Smooth muscle cell (in vitro differentiated cells): ENCODE measurements around the gene CREB5. TPM values are rescaled to one million over a fixed set of nuclear protein-coding genes. Genes with fewer than 3 reads are reported as not detected.

Experiments used
- DNase-seq: peaks from one replicate; lab custom pipeline; 2025; ENCODE audit not compliant: unreplicated experiment; lab: John Stamatoyannopoulos, UW
- H2AFZ ChIP-seq: fragments of 200-600 bp; sonication (generic); 2 replicates; pipeline ENCODE4 v1.6.0; 2016; ENCODE audit warnings: antibody characterized with exemption, low read depth, mild to moderate bottlenecking
- H3F3A ChIP-seq: fragments of 200-600 bp; sonication (generic); 2 replicates; pipeline ENCODE4 v1.6.0; 2017; ENCODE audit warnings: antibody characterized with exemption, low read depth
- H3K27ac ChIP-seq: fragments of 200-600 bp; sonication (generic); 2 replicates; pipeline ENCODE4 v1.5.1; 2016; ENCODE audit warnings: low read depth, mild to moderate bottlenecking
- H3K27me3 ChIP-seq: fragments of 200-600 bp; sonication (generic); 2 replicates; pipeline ENCODE4 v1.6.1; 2016; ENCODE audit warnings: low read depth, mild to moderate bottlenecking
- H3K36me3 ChIP-seq: fragments of 200-600 bp; sonication (generic); 2 replicates; pipeline ENCODE4 v1.5.1; 2016; ENCODE audit warnings: low read depth
- H3K4me1 ChIP-seq: fragments of 200-600 bp; sonication (generic); 2 replicates; pipeline ENCODE4 v1.5.1; 2016; ENCODE audit warnings: low read depth
- H3K4me2 ChIP-seq: fragments of 200-600 bp; sonication (generic); 2 replicates; pipeline ENCODE4 v1.6.0; 2016; ENCODE audit warnings: mild to moderate bottlenecking
- H3K4me3 ChIP-seq: fragments of 200-600 bp; sonication (generic); 2 replicates; pipeline ENCODE4 v1.5.1; 2016; ENCODE audit warnings: mild to moderate bottlenecking
- H3K79me2 ChIP-seq: fragments of 200-600 bp; sonication (generic); 2 replicates; pipeline ENCODE4 v1.6.0; 2016; ENCODE audit warnings: low read depth, mild to moderate bottlenecking
- H3K9ac ChIP-seq: fragments of 200-600 bp; sonication (generic); 2 replicates; pipeline ENCODE4 v1.6.0; 2016; ENCODE audit warnings: low read depth
- H3K9me3 ChIP-seq: fragments of 200-600 bp; sonication (generic); replicated peaks from 2 replicates; pipeline ENCODE4 v1.5.1; 2016; ENCODE audit warnings: low read depth
- H4K20me1 ChIP-seq: fragments of 200-600 bp; sonication (generic); 2 replicates; pipeline ENCODE4 v1.6.0; 2016; ENCODE audit warnings: low read depth
- WGBS: methylation state at CpG from one replicate; pipeline ENCODE4 v1.1.7; 2016; ENCODE audit warnings: low lambda C conversion rate; 5-methylcytosine and 5-hydroxymethylcytosine counted together
- polyA plus RNA-seq: library from polyadenylated mRNA; unstranded; fragments of >200 nt; fragmentation: Nextera tagmentation; extraction: Ambion mirVana; gene quantifications from 2 replicates; pipeline ENCODE4 v1.2.1, GENCODE V29; 2016
- total RNA-seq: library from RNA; depleted of rRNA; stranded (reverse); fragments of >200 nt; gene quantifications from 2 replicates; pipeline ENCODE4 v1.2.3, GENCODE V29; 2014
- TF ChIP-seq, protein P1 (sequence below): fragments of 200-600 bp; sonication (generic); IDR thresholded peaks from 2 replicates; pipeline ENCODE4 v1.5.1; 2017; ENCODE audit warnings: borderline replicate concordance, mild to moderate bottlenecking, antibody characterized with exemption; ENCODE audit not compliant: insufficient read depth, poor library complexity, severe bottlenecking

CREB5 gene
- total and polyA plus RNA-seq, 2 experiments from 2014 or later, result 6.2 to 18.2 TPM

DNA sequence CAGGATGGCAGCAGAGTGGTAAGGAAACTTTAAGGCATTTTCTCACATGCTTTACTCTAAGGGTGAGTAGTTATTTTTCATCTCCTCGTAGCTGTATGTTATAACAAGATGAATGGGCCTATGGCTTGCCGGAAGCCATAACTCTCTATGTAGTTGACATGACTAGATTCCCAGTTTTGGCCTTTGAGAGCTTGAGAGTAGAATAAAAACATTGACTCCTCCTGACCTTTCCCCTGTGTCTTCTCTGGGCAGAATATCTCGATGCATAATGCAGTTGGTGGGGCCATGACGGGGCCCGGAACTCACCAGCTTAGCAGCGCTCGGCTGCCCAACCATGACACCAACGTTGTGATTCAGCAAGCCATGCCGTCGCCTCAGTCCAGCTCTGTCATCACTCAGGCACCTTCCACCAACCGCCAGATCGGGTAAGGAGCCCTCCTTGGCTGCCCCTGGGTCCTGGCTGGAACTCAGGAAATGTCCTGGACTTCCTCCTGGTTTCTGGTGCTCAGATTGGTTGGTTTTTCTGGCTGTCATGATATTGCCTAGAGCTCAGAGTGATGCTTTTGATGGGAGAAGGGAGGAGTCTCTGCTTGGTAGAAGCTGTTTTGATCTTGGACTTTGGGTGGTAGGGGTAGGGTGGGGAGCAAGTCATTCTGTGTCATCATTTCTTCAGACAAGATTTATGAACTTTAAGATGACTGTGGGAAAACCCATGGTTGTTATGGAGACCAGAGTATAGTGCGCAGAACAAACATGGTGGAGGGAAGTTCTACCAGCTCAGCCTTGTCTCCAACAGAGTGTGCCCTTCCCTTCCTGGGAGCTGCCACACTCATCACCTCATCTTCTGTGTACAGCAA lies 158.0 kb downstream of the CREB5 start:
- no peak for DNase-seq
- no peaks in the 10 kb centered on the region for H3K27me3 ChIP-seq
- H3K27ac ChIP-seq, result no peak overlapping the region
- H2AFZ ChIP-seq, result no peak overlapping the region
- no peaks in the 10 kb centered on the region for H3K36me3 ChIP-seq
- no peak overlapping the region for H3K9ac ChIP-seq
- WGBS, result 96% methylated on average over 13 of the region's 13 CpGs
- no peak overlapping the region for H3K4me2 ChIP-seq
- peaks cover 11% of the 10 kb centered on the region for H3F3A ChIP-seq
- H4K20me1 ChIP-seq, result no peaks in the 10 kb centered on the region
- H3K9me3 ChIP-seq, result no peaks in the 10 kb centered on the region
- H3K79me2 ChIP-seq, result no peaks in the 10 kb centered on the region
- TF ChIP-seq, protein P1, sequence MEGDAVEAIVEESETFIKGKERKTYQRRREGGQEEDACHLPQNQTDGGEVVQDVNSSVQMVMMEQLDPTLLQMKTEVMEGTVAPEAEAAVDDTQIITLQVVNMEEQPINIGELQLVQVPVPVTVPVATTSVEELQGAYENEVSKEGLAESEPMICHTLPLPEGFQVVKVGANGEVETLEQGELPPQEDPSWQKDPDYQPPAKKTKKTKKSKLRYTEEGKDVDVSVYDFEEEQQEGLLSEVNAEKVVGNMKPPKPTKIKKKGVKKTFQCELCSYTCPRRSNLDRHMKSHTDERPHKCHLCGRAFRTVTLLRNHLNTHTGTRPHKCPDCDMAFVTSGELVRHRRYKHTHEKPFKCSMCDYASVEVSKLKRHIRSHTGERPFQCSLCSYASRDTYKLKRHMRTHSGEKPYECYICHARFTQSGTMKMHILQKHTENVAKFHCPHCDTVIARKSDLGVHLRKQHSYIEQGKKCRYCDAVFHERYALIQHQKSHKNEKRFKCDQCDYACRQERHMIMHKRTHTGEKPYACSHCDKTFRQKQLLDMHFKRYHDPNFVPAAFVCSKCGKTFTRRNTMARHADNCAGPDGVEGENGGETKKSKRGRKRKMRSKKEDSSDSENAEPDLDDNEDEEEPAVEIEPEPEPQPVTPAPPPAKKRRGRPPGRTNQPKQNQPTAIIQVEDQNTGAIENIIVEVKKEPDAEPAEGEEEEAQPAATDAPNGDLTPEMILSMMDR, result no peak
- H3K4me3 ChIP-seq, result no peak overlapping the region
- H3K4me1 ChIP-seq, result peaks cover 18% of the 10 kb centered on the region

DNA sequence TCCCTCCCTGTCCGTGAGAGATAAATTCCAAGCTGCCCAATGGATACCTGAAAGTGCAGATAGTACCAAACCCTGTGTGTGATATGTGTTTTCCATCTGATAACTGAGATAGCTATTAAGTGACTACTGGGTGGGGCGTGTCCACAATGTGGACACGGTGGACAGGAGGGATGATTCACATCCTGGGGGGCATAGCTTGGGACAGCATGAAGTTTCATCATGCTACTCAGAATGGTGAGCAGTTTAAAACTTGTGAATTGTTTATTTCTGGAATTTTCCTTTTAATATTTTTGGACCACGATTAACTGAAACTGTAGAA lies 158.6 kb downstream of the CREB5 start:
- Histone ChIP-seq H3K4me1 (peaks cover 22% of the 10 kb centered on the region), H3K4me3 (no peak overlapping the region), H3K9me3 (no peaks in the 10 kb centered on the region), H3K4me2 (no peak overlapping the region), H3K79me2 (no peaks in the 10 kb centered on the region), H3K27ac (no peak overlapping the region), H3K9ac (no peak overlapping the region), H3K36me3 (no peaks in the 10 kb centered on the region), H3F3A (peaks cover 16% of the 10 kb centered on the region), H2AFZ (no peak overlapping the region), H4K20me1 (no peaks in the 10 kb centered on the region), H3K27me3 (no peaks in the 10 kb centered on the region)
- no peak for DNase-seq
- 63% methylated on average over 4 of the region's 4 CpGs for WGBS
- TF ChIP-seq, protein P1, result no peak

DNA sequence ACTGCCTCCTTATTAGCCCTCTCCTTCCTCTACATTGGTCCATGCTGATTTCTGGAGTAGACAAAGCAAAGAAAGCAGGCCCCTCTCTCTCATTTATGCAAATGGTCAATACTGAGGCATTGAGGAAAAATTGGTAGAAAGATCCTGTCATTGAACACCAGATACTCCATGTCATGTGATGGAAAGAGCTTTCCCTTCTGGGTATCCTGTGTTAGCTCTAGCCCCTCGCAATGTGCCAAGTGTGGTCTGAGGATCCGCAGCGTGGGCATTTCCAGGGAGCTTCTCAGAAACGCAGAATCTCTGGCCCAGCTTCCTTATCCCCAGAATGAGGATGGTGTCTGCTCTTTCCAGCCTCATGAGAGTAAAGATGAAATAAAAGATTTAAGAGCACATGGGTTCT lies 159.1 kb downstream of the CREB5 start:
- DNase-seq, result no peak
- TF ChIP-seq, protein P1, result no peak
- no peak overlapping the region for H3K9ac ChIP-seq
- no peaks in the 10 kb centered on the region for H3K36me3 ChIP-seq
- H4K20me1 ChIP-seq, result no peaks in the 10 kb centered on the region
- H3K9me3 ChIP-seq, result no peaks in the 10 kb centered on the region
- no peak overlapping the region for H2AFZ ChIP-seq
- H3K79me2 ChIP-seq, result no peaks in the 10 kb centered on the region
- no peaks in the 10 kb centered on the region for H3K27me3 ChIP-seq
- H3F3A ChIP-seq, result peaks cover 18% of the 10 kb centered on the region
- H3K27ac ChIP-seq, result no peak overlapping the region
- no peak overlapping the region for H3K4me3 ChIP-seq
- no peak overlapping the region for H3K4me2 ChIP-seq
- H3K4me1 ChIP-seq, result peaks cover 23% of the 10 kb centered on the region
- WGBS, result 92% methylated on average over 4 of the region's 4 CpGs
